Osteoblast (primary cell): ENCODE data around the gene PMIS2. TPM values are rescaled to one million over a fixed set of nuclear protein-coding genes. Genes with fewer than 3 reads are reported as not detected.

Experiments
- DNase-seq: peaks from one replicate; pipeline ENCODE4 v3.0.0; 2011; ENCODE audit warnings: low spot score, mixed read lengths; ENCODE audit not compliant: insufficient read length; ENCODE audit errors: missing footprints
- H2AFZ ChIP-seq: 2 replicates; pipeline ENCODE4 v1.6.0; 2011; ENCODE audit warnings: mild to moderate bottlenecking, low read length
- H3K27ac ChIP-seq: 2 replicates; pipeline ENCODE4 v1.5.1; 2011; ENCODE audit warnings: mild to moderate bottlenecking, low read depth, low read length, moderate library complexity
- H3K27me3 ChIP-seq: 2 replicates; pipeline ENCODE4 v1.6.0; 2012; ENCODE audit warnings: mild to moderate bottlenecking, control low read depth, inconsistent platforms, low read length, moderate library complexity; ENCODE audit not compliant: insufficient read depth
- H3K36me3 ChIP-seq: 2 replicates; pipeline ENCODE4 v1.5.1; 2011; ENCODE audit warnings: mild to moderate bottlenecking, low read length, control low read depth, moderate library complexity; ENCODE audit not compliant: insufficient read depth
- H3K4me1 ChIP-seq: 2 replicates; pipeline ENCODE4 v1.5.1; 2011; ENCODE audit warnings: mild to moderate bottlenecking, low read length, control low read depth, moderate library complexity; ENCODE audit not compliant: insufficient read depth
- H3K4me2 ChIP-seq: 2 replicates; pipeline ENCODE4 v1.6.0; 2011; ENCODE audit warnings: mild to moderate bottlenecking, low read length; ENCODE audit not compliant: insufficient read depth
- H3K4me3 ChIP-seq: fragments of 200-600 bp; sonication (generic); 3 replicates; pipeline ENCODE4 v1.5.1; 2012; ENCODE audit warnings: mild to moderate bottlenecking, low read length, inconsistent platforms; ENCODE audit not compliant: insufficient read depth
- H3K79me2 ChIP-seq: 2 replicates; pipeline ENCODE4 v1.6.0; 2012; ENCODE audit warnings: mild to moderate bottlenecking, low read length, control low read depth, inconsistent platforms; ENCODE audit not compliant: insufficient read depth
- H3K9me3 ChIP-seq: 2 replicates; pipeline ENCODE4 v1.5.1; 2011; ENCODE audit warnings: low read depth, low read length, control low read depth
- H4K20me1 ChIP-seq: 2 replicates; pipeline ENCODE4 v1.6.0; 2012; ENCODE audit warnings: mild to moderate bottlenecking, low read length, control low read depth; ENCODE audit not compliant: insufficient read depth
- total RNA-seq: library from RNA; depleted of rRNA; stranded (reverse); fragments of >200 nt; gene quantifications from 2 replicates; pipeline ENCODE4 v1.2.3, GENCODE V29; 2012
- TF ChIP-seq, protein P1 (sequence below): IDR thresholded peaks from 2 replicates; pipeline ENCODE4 v1.5.1; 2011; ENCODE audit warnings: mild to moderate bottlenecking, low read depth, low read length, moderate library complexity; ENCODE audit errors: extremely low read depth

PMIS2 gene
- total RNA-seq: not detected in 2 replicates

DNA sequence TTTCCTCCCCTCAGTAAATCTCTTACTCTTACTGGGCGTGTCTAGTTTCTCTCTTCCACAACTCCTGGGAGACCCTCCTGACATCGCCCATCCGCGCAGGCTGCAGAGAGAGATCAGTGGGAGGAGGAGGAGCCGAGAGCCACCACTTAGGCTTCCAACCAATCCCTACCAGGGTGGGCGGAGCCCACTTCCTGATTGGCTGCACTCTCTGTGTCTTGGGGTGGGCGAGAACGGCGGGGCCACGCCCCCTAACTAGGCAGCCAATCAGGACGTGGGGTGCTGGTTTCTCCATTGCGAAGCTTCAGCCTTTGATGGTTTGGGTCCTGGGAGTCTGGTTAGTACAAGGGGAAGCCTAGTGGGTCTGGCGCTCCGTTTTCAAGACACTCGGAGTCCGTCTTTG, at the start of gene PMIS2:
TSS of gene PMIS2 (plus strand) at position 326 of the 400 bp plus-strand sequence. CDS start 87 bp downstream, outside the sequence.
- H2AFZ ChIP-seq: no peak within 1 kb of the TSS

DNA sequence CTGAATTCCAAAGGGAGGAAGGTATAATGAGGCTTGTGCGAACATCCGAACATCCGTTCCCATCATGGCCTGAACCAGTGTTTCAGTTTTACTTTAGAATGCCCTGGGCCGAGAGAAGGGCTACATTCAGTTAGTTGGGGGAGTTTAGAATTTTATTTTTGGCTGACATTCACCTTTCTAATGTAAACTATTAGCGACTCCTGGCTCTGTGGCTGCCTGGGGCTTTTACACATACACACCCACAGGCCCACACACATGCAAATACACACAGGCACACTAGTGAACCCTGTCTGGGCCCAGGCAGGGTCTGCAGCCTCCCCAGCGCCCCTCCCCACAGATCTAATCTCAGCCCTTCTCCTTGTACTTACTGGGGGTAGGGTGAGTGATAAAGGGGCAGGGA, 46.7 kb upstream of the PMIS2 start:
- Histone ChIP-seq H3K9me3 (no peaks in the 10 kb centered on the region), H3K27me3 (peaks cover 2% of the 10 kb centered on the region), H3K4me3 (no peak overlapping the region), H3K4me1 (peaks cover under 1% of the 10 kb centered on the region), H3K79me2 (peaks cover 8% of the 10 kb centered on the region), H3K36me3 (peaks cover 12% of the 10 kb centered on the region), H3K4me2 (no peak overlapping the region), H4K20me1 (no peaks in the 10 kb centered on the region), H3K27ac (no peak overlapping the region), H2AFZ (no peak overlapping the region)
- TF ChIP-seq, protein P1, sequence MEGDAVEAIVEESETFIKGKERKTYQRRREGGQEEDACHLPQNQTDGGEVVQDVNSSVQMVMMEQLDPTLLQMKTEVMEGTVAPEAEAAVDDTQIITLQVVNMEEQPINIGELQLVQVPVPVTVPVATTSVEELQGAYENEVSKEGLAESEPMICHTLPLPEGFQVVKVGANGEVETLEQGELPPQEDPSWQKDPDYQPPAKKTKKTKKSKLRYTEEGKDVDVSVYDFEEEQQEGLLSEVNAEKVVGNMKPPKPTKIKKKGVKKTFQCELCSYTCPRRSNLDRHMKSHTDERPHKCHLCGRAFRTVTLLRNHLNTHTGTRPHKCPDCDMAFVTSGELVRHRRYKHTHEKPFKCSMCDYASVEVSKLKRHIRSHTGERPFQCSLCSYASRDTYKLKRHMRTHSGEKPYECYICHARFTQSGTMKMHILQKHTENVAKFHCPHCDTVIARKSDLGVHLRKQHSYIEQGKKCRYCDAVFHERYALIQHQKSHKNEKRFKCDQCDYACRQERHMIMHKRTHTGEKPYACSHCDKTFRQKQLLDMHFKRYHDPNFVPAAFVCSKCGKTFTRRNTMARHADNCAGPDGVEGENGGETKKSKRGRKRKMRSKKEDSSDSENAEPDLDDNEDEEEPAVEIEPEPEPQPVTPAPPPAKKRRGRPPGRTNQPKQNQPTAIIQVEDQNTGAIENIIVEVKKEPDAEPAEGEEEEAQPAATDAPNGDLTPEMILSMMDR: no peak
- DNase-seq: no peak

More for the DNA sequence above, at the start of gene PMIS2:
- Histone ChIP-seq H3K4me3 (no peak within 1 kb of the TSS), H3K4me2 (no peak within 1 kb of the TSS), H3K27me3 (peaks cover 9% of the 10 kb centered on the region), H3K36me3 (no peaks in the 10 kb centered on the region), H3K9me3 (no peaks in the 10 kb centered on the region), H3K27ac (no peak within 1 kb of the TSS), H4K20me1 (no peaks in the 10 kb centered on the region), H3K79me2 (no peaks in the 10 kb centered on the region), H3K4me1 (no peaks in the 10 kb centered on the region)
- DNase-seq: no peak
- TF ChIP-seq, protein P1: no peak

DNA sequence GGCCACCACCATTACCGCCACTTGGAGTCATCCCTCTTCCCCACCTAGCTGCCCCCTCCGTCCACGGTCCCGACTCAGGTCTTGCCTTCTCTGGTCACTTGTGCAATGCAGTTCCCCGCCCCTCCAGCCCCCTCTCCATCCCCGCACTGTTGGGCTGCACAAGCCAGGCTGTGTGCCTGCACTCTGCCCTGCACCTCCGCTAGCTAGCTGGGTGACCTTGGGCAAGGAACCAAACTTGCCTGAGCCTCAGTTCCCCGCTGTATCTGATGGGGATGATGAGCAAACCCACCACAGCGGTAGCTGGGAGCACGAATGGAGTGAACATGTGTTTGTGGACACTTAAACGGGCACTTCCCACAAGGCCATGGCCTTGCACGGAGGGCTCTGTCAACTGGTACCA, 46.1 kb upstream of the PMIS2 start:
- Histone ChIP-seq H3K79me2 (peaks cover 13% of the 10 kb centered on the region), H3K9me3 (no peaks in the 10 kb centered on the region), H3K27me3 (no peaks in the 10 kb centered on the region), H3K4me3 (no peak overlapping the region), H4K20me1 (no peaks in the 10 kb centered on the region), H3K4me2 (no peak overlapping the region), H2AFZ (no peak overlapping the region), H3K4me1 (peaks cover 6% of the 10 kb centered on the region), H3K36me3 (peaks cover 12% of the 10 kb centered on the region), H3K27ac (no peak overlapping the region)
- TF ChIP-seq, protein P1: no peak
- no peak for DNase-seq

DNA sequence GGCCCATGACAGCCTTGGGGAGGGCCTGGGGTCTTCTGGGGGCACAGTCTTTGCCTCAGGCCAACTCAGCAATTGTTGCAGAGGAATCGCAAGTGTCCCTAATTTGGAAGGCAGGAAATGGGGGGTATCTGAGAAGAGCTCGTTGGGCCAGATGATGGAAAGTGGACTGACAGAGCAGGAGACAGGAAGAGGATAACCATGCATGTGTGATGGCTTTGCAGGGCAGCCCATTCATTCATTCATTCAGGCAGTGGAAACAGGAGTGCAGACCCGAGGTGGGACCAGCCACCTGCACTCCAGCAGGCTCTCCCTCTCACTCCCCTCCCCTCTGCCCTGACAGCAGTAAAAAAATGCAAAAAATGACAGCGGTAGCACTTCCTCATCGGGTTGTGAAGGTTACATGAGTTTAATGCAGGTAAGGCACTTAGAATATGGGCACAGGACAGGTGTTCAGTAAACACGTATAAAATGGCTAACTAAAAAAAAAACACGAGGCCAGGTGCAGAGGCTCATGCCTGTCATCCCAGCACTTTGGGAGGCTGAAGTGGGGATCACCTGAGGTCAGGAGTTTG, 45.5 kb upstream of the PMIS2 start:
- TF ChIP-seq, protein P1: no peak
- no peak overlapping the region for H3K4me2 ChIP-seq
- H3K27ac ChIP-seq: no peak overlapping the region
- H2AFZ ChIP-seq: no peak overlapping the region
- DNase-seq: peak; percentile 62
- no peaks in the 10 kb centered on the region for H4K20me1 ChIP-seq
- no peak overlapping the region for H3K4me3 ChIP-seq
- peaks cover 8% of the 10 kb centered on the region for H3K4me1 ChIP-seq
- no peaks in the 10 kb centered on the region for H3K9me3 ChIP-seq
- peaks cover 18% of the 10 kb centered on the region for H3K79me2 ChIP-seq
- no peaks in the 10 kb centered on the region for H3K27me3 ChIP-seq
- H3K36me3 ChIP-seq: peaks cover 12% of the 10 kb centered on the region
